ENCODE results near the gene AKAP13.

Gene AKAP13

DNA sequence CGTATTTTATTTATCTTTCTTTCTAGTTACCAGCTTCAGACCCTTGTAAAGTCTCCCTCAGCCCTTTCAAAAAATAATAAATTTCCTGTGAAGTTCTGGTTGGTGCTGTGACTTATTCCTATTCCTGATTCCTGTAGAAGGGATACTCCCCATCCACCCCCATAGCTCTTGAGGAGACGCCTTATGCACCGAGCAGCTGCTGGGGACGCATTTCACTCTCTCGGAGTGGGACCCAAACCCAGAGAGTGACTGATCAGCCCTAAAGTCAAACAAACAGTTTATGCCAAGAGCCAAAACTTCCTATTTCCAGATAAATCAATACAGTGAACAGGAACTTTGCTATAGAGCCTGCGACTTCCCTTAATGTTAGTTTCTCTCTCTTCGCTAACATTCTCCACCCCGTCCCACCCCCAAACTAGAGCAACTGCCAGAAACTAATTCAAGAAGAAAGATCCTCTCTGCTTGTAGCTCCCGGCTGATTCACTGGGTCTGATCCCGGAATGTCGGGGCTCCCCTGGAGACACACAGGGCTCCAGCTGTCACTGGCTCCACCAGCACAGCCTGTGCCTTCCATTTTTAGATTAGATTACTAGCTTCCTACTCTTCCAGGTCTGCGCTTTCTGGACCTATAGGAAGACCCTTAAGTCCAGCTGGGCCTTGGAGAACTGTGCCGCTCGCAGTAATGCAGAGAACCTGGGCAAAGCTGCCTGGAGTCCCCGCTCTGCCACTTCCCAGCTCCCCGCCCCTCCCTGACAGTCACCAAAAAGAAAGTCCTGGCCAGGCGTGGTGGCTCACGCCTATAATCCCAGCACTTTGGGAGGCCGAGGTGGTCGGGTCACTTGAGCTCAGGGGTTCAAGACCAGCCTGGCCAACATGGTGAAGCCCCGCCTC lies 369.1 kb downstream of the AKAP13 start:
- TF ChIP-seq GATA3 (IDR thresholded peaks at IDR 0.05; ENCODE audit: low read depth, low read length) (no peak), GATA2 (IDR thresholded peaks at IDR 0.05; ENCODE audit: low read depth, low read length) (no peak)

DNA sequence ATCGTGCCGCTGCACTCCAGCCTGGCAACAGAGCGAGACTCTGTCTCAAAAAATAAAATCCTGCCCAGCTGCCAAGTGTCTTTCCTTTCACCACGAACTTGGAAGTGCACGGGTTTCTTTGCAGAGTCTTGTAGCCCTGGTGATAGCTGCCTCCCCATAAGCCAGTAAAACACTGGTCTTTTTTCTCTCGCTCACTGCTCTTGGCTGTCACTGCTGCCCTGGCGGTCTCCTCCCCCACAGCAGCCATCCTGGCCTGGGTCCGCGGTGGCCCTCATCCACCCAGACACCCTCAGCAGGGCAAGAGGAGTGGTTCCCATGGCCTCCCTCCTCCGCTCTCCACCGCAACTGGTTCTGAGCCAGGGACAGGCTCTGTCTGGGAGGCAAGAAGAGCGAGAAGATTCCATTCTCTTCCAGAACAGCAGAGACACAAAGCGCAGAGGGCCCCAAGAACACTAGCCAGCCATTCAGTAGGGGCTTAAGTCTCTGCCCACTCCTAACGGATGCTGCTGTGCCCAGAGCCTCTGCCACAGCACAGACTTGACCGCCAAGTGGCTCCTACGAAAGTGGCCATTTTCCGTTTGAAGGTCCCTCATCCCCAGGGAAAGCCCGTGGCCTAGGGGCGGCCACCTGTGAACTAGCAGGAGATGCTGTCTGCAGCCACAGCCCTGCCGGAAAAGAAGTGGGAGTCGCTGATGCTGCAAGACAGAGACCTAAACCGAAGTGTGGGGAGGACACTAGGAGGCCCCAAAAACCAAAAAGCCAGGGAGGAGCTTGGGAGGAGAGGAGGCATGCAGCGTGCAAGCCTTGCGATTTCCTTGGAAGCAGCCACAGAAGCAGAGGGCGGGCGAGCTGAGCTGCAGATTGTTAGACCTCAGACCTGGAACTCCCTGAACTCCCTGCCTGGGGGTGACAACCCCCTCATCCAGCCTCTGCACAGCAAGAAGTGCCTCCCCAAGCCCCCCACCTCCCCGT lies 370.2 kb downstream of the AKAP13 start:
- TF ChIP-seq GATA2 (IDR thresholded peaks at IDR 0.05; ENCODE audit: low read depth, low read length), result no peak
- no peak for TF ChIP-seq GATA3 (IDR thresholded peaks at IDR 0.05; ENCODE audit: low read depth, low read length)

DNA sequence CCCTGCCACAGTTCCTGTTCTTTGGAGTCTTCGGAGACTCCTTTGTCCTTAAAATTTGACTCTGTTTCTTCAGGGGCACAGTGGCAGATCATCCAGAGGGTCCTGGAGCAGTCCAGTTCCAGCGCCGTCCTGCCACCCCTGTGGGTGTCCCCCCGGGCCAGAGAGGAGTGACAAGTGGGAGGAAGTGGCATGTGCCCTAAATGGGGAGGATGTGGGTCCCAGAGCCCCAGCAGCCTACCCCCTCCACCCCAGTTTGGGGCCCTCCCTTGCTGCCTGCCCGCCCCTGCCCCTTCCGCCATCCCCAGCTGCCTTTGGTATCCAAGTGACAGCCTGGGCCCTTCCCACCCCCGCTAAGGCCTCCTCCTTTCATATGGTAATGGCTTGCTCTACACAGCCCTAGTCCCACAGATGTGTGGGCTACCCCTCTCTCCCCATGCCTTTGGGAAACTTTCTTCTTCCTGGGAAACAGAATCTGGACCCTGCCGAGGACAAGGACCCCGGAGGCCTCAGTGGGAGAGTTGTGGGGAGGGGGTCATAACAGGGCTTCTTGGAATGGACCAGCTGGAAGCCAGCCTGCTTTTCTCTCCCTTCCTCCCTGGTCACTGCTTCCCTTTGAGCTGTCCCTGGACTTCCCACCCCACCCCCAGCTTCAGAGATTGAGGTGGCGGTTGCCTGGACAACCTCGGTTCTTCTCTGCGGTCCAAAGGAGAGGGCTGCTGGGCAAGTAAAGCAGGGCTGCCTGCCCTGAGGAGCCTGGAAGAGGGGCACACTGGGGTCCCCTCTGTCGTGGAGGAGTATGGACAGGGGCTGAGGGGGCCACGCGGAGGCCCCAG lies 371.1 kb downstream of the AKAP13 start:
- TF ChIP-seq GATA2 (IDR thresholded peaks at IDR 0.05; ENCODE audit: low read depth, low read length) (no peak), GATA3 (IDR thresholded peaks at IDR 0.05; ENCODE audit: low read depth, low read length) (no peak)

DNA sequence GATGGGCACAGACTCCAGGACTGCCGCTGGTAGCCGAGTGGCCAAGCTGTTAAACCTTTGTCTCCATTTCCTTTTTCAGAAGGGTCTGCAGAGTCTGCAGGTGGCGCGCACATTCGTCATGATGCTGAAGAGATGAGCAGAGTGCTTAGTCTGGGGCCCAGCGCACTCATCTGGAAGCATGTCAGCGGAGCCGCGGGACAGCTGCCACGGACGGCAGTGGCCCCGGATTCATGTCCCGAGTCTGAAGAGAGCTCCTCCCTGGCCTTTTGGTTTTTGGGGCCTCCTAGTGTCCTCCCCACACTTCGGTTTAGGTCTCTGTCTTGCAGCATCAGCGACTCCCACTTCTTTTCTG lies 371.7 kb downstream of the AKAP13 start:
- TF ChIP-seq GATA3 (IDR thresholded peaks at IDR 0.05; ENCODE audit: low read depth, low read length), result no peak
- TF ChIP-seq GATA2 (IDR thresholded peaks at IDR 0.05; ENCODE audit: low read depth, low read length), result no peak

DNA sequence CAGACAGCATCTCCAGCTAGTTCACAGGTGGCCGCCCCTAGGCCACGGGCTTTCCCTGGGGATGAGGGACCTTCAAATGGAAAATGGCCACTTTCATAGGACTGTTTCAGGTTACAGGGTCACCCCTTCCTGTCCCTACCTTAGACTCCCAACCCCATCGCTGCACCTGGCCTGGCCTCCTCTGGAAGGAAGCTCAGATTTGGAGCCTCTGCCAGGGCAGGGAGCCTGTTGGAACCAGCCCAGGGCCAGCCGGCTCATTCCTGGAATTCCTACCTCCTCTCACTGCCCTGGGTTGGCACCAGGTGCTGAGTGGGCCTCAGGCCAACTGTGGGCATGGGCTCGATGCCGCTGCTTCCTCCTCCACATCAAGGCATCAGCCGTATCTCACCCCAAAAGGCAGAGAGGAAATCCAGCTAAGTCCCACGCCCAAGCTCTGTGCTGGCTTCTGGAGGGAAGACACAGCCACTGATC lies 372.1 kb downstream of the AKAP13 start:
- TF ChIP-seq GATA2 (IDR thresholded peaks at IDR 0.05; ENCODE audit: low read depth, low read length), result no peak
- TF ChIP-seq GATA3 (IDR thresholded peaks at IDR 0.05; ENCODE audit: low read depth, low read length), result no peak

DNA sequence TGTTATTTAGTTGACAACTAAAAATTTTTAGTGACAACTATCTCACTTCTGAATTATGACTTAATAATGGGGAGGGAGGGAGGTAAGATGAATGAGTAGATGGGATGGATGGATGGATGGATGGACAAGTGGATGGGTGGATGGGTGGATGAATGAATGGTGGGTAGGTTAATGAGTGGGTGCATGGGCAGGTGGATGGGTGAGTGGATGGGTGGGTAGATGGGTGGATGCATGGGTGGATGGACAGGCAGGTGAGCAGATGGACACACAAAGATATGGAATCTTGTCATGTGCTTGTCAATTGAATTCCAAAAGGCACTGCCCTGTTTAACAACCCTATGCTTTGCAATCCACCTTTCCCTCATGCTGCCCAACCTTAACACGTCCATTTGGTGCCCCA lies 372.9 kb downstream of the AKAP13 start:
- TF ChIP-seq GATA2 (IDR thresholded peaks at IDR 0.05; ENCODE audit: low read depth, low read length) (no peak), GATA3 (IDR thresholded peaks at IDR 0.05; ENCODE audit: low read depth, low read length) (no peak)

DNA sequence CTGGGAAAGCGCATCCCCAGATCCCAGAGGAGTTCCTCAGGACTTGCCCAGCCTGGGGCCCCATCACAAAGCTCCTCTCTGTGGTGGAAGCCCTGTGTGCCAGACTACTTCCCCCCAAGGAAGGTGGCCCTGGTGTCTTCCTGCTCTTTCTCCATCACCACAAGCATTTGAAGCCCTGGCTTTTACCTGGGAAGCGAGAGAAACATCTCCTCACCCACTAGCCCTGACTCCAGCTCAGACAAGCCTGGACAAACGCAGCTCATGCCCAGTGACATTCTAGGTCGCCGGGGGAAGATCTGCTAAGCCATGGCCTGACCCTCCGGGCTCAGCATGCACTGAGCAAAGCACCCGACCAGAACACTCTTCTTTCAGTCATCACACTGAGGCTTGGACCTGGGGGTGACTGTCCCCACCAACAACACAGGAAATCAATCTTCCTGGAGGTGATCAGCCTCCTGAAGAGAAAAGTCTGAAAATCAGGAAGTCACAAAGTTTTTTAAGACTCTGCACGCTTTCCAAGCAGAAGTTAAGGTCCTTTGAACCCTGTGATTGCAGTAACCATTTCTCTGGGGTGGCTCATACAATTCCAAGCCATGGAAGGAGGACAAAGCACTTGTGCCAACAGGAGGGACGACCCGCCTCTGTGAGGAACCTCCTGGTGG lies 373.5 kb downstream of the AKAP13 start:
- TF ChIP-seq GATA3 (IDR thresholded peaks at IDR 0.05; ENCODE audit: low read depth, low read length) (no peak), GATA2 (IDR thresholded peaks at IDR 0.05; ENCODE audit: low read depth, low read length) (no peak)

DNA sequence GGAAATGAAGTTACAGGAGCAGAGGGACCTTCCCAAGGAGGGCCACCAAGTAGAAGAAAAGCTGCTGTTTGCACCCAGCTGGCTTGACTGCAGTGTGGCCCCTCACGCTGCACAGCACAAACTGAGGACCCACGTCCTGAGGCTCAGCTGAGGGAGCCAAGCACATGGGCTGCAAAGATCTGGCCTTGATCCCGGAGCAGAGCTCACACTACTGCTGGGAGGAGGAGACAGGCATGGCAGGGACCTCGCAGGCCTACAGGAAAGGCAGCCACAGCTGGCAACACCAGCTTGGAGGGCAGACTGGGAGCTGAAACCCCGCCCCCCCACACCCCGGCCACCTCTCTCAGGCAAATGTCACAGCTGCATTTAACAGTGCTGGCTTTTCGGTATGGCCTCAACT lies 374.6 kb downstream of the AKAP13 start:
- TF ChIP-seq GATA2 (IDR thresholded peaks at IDR 0.05; ENCODE audit: low read depth, low read length), result no peak
- no peak for TF ChIP-seq GATA3 (IDR thresholded peaks at IDR 0.05; ENCODE audit: low read depth, low read length)

DNA sequence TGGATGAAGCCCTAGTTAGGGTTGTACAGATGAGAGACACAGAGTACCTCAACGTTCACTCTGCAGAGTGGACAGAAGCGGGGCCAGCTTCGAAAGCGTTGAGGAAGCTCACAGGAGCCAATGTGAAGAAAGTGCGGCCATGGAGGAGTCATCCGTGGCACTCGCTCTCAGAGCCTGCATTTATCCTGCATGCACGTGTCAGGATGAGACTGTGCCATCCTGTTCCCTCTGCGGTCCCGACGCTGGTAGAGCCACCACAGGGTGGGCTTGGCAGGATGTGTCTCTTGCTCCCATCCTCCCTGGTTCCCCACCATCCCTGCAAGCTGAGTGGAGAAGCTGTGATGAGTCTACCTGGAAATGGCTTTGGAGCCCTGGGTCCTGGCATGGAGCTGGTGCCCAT lies 375.1 kb downstream of the AKAP13 start:
- TF ChIP-seq GATA2 (IDR thresholded peaks at IDR 0.05; ENCODE audit: low read depth, low read length) (no peak), GATA3 (IDR thresholded peaks at IDR 0.05; ENCODE audit: low read depth, low read length) (no peak)

DNA sequence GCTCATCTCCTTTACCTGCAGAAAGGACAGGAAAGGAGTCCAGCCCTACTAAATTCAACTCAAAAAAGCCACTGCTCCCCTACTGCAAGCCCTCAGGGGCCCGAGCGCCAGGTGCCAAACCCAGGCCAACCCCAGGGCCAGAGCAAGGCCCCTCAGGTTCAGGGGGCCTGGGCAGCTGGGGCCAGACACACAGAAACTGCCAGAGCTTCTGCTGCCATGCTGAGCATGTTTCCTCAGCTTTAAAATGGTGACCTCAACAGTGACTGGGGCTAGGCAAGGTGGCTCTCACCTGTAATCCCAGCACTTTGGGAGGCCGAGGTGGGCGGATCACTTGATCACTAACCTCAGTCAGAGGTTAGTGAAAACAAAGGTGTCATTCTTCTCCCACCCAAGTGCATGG lies 375.5 kb downstream of the AKAP13 start:
- TF ChIP-seq GATA3 (IDR thresholded peaks at IDR 0.05; ENCODE audit: low read depth, low read length) (no peak), GATA2 (IDR thresholded peaks at IDR 0.05; ENCODE audit: low read depth, low read length) (no peak)

DNA sequence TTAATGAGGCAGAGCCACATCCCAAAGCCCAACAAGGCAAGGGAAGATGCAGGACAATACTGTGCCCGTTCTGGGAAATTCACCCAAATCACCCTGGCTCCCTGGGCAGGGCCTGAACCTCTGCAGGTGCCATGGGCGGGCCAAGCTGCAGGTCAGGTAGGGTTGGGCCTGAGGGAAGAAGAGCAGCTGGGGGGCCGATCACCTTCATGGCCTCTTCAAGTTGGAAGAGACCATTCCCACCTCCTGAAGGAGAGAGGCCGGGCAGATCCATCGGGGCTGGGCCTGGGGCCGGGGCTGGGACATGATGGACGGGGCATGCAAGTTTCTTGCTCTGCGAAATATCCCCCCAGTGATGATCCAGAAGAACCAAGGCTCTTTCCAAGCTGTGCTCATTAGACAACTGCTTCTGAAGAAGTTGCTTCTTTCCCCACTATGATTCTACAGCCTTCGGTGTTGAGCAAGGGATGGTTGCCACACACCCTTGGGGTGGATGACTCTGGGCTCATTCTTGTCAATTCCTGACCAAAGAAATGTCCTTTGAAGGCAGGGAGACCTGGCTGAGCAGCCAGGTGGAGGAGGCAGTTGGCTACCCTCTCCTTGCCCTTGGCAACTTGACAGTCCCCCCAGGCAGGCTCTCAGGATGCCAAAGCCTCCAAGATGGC lies 376.1 kb downstream of the AKAP13 start:
- TF ChIP-seq GATA2 (IDR thresholded peaks at IDR 0.05; ENCODE audit: low read depth, low read length) (no peak), GATA3 (IDR thresholded peaks at IDR 0.05; ENCODE audit: low read depth, low read length) (no peak)

DNA sequence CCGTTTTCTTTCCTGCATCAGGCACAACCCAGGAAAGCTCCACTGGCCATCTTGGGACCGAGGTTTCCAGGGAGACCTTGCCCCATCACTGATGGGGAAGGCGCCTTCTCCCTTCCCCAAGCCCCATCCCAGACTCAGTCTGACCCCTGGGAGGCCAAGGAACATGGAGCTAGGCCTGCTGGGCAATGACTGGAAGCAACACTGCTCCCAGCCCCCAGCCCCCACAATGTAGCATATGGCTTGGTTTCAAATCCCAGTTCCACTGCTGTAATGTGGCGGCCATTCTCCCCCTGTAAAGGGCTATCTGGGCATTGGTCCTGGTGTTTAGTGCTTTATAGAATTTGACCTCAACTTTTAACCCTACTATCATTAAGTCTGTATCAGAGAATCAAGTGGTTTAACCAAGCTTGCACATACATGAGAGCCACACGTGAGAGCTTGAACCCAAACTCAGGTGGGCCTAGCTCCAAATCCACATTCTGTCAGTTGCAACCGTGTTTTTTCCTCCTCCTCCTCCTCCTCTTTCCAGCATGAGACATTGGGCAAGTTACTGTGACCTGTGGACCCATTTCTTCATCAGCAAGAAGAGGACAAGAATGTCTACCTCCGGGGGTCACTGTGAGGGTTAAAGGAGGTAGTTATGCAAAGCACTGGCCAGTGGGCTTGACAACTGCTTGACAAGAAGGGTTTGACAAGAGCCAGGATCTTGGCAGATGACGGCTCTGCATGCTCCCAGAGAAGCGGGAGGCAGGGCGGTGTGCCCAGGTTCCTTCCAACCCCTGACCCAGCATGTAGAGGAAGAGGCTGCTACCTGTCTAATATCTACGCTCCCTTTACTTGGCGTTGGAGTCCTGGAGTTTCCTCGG lies 376.9 kb downstream of the AKAP13 start:
- TF ChIP-seq GATA3 (IDR thresholded peaks at IDR 0.05; ENCODE audit: low read depth, low read length) (no peak), GATA2 (IDR thresholded peaks at IDR 0.05; ENCODE audit: low read depth, low read length) (no peak)
